OCI-LY3 (cell line): ENCODE data around the gene MRPL42.

ENCODE experiments used
- H2AFZ ChIP-seq: fragments of 200-600, 300-600 bp; shearing (Covaris generic); 2 replicates; pipeline ENCODE4 v1.6.0; 2014; ENCODE audit warnings: antibody characterized with exemption, low read depth, low read length
- H3K27ac ChIP-seq: fragments of 200-600, 300-600 bp; sonication (generic); 2 replicates; pipeline ENCODE4 v1.5.1; 2014; ENCODE audit warnings: mild to moderate bottlenecking, low read length, moderate library complexity, mixed read lengths
- H3K27me3 ChIP-seq: fragments of 200-600, 300-600 bp; sonication (generic); 2 replicates; pipeline ENCODE4 v1.6.1; 2014; ENCODE audit warnings: low read depth, low read length, mixed read lengths
- H3K36me3 ChIP-seq: fragments of 200-600, 300-600 bp; sonication (generic); replicated peaks from 2 replicates; pipeline ENCODE3; 2014; ENCODE audit warnings: low read depth, low read length, mixed read lengths
- H3K4me1 ChIP-seq: fragments of 300-600, 200-600 bp; sonication (generic); 2 replicates; pipeline ENCODE4 v1.6.1; 2014; ENCODE audit warnings: low read length, mixed read lengths
- H3K4me2 ChIP-seq: fragments of 200-600, 300-600 bp; sonication (generic); 2 replicates; pipeline ENCODE4 v1.6.1; 2014; ENCODE audit warnings: low read length, mixed read lengths
- H3K4me3 ChIP-seq: fragments of 300-600, 200-600 bp; sonication (generic); 2 replicates; pipeline ENCODE4 v1.5.1; 2014; ENCODE audit warnings: antibody characterized with exemption, mild to moderate bottlenecking, low read length, moderate library complexity
- H3K79me2 ChIP-seq: fragments of 300-600, 200-600 bp; shearing (Covaris generic); 2 replicates; pipeline ENCODE4 v1.6.1; 2014; ENCODE audit warnings: mild to moderate bottlenecking, low read length, mixed read lengths
- H3K9ac ChIP-seq: fragments of 300-600, 200-600 bp; shearing (Covaris generic); 2 replicates; pipeline ENCODE4 v1.6.0; 2014; ENCODE audit warnings: mild to moderate bottlenecking, low read length, moderate library complexity
- H3K9me3 ChIP-seq: fragments of 200-600, 300-600 bp; shearing (Covaris generic); 2 replicates; pipeline ENCODE4 v1.6.1; 2014; ENCODE audit warnings: low read length, mixed read lengths; ENCODE audit not compliant: insufficient read depth
- H4K20me1 ChIP-seq: fragments of 200-600, 300-600 bp; sonication (generic); 2 replicates; pipeline ENCODE4 v1.6.1; 2016; ENCODE audit warnings: low read length, mixed read lengths; ENCODE audit not compliant: insufficient read depth
- CTCF ChIP-seq: fragments of 200-600, 300-600 bp; sonication (generic); IDR thresholded peaks from 2 replicates; pipeline ENCODE4 v1.5.1; 2014; ENCODE audit warnings: antibody characterized with exemption, low read length, low read depth
- EZH2phosphoT487 ChIP-seq: fragments of 200-600 bp; shearing (Covaris generic); IDR thresholded peaks from 2 replicates; pipeline ENCODE4 v1.6.1; 2018; ENCODE audit warnings: antibody characterized with exemption, mixed run types, low read depth

Gene MRPL42

GRCh38 chr12:93468008-93468371 is 676 bp downstream of the MRPL42 start:
- Histone ChIP-seq H3K79me2 (peaks cover 53% of the 10 kb centered on the region), H3K36me3 (peaks cover 11% of the 10 kb centered on the region), H3K4me2 (peak overlapping the region; percentile 72), H4K20me1 (no peaks in the 10 kb centered on the region), H2AFZ (no peak overlapping the region; the same call in 1 of the 2 replicates), H3K9me3 (no peaks in the 10 kb centered on the region), H3K4me1 (peaks cover 12% of the 10 kb centered on the region), H3K4me3 (peak overlapping the region; percentile 81), H3K9ac (peak overlapping the region; percentile 80), H3K27me3 (no peaks in the 10 kb centered on the region), H3K27ac (peak overlapping the region; percentile 60)
- TF ChIP-seq CTCF (no peak), EZH2phosphoT487 (no peak)

- Histone ChIP-seq H3K4me3 (no peak overlapping the region), H3K27ac (no peak overlapping the region), H3K9me3 (no peaks in the 10 kb centered on the region), H3K27me3 (no peaks in the 10 kb centered on the region), H3K36me3 (peaks cover 14% of the 10 kb centered on the region), H3K79me2 (peaks cover 60% of the 10 kb centered on the region), H3K4me2 (no peak overlapping the region), H4K20me1 (no peaks in the 10 kb centered on the region), H3K4me1 (peaks cover 12% of the 10 kb centered on the region), H3K9ac (no peak overlapping the region), H2AFZ (no peak overlapping the region)
- TF ChIP-seq EZH2phosphoT487 (no peak), CTCF (no peak)
These were observed 2.1 kb downstream of the MRPL42 start for GRCh38 chr12:93469386-93469785.

- Histone ChIP-seq H3K9me3 (no peaks in the 10 kb centered on the region), H2AFZ (no peak overlapping the region), H3K27me3 (no peaks in the 10 kb centered on the region), H3K79me2 (peaks cover 27% of the 10 kb centered on the region), H3K4me3 (no peak overlapping the region), H3K4me2 (no peak overlapping the region), H3K4me1 (peaks cover 3% of the 10 kb centered on the region; the same call in 1 of the 2 replicates), H3K36me3 (peaks cover 27% of the 10 kb centered on the region), H3K27ac (no peak overlapping the region), H4K20me1 (no peaks in the 10 kb centered on the region), H3K9ac (no peak overlapping the region)
- TF ChIP-seq CTCF (no peak), EZH2phosphoT487 (no peak)
These were observed 9.2 kb downstream of the MRPL42 start for GRCh38 chr12:93476555-93476954.

- H3K4me3 ChIP-seq = no peak overlapping the region
- peaks cover 41% of the 10 kb centered on the region for H3K36me3 ChIP-seq
- no peak for TF ChIP-seq CTCF
- no peak for TF ChIP-seq EZH2phosphoT487
- no peaks in the 10 kb centered on the region for H3K9me3 ChIP-seq
- no peak overlapping the region for H3K4me2 ChIP-seq
- peaks cover 3% of the 10 kb centered on the region; the same call in 1 of the 2 replicates for H3K79me2 ChIP-seq
- H2AFZ ChIP-seq = no peak overlapping the region
- no peaks in the 10 kb centered on the region for H4K20me1 ChIP-seq
- H3K9ac ChIP-seq = no peak overlapping the region
- no peaks in the 10 kb centered on the region for H3K4me1 ChIP-seq
- H3K27me3 ChIP-seq = no peaks in the 10 kb centered on the region
- H3K27ac ChIP-seq = no peak overlapping the region
These were observed 15.4 kb downstream of the MRPL42 start for GRCh38 chr12:93482721-93483120.
